ENCODE measurements around the gene HTATIP2. TPM values are rescaled to one million over a fixed set of nuclear protein-coding genes. Genes with fewer than 3 reads are reported as not detected.

The HTATIP2 gene
- 33.1 TPM for polyA plus RNA-seq (2013, experiment 1 of 2)
- 33.2 TPM for polyA plus RNA-seq (2013, experiment 2 of 2)

- 0 out of 2 replicates have a peak within 1 kb of the TSS, but pooled peaks have one; percentile 5 for H3K27ac ChIP-seq (ENCODE audit: low read depth, low read length)
- H3K9me3 ChIP-seq (ENCODE audit: insufficient read depth, low read depth, low read length) = no peaks in the 10 kb centered on the region
- peaks cover 31% of the 10 kb centered on the region for H3K27me3 ChIP-seq (ENCODE audit: insufficient read depth, low read length)
- WGBS = 6% methylated on average over 68 of the region's 68 CpGs
- H3K4me3 ChIP-seq (ENCODE audit: low read length) = peak within 1 kb of the TSS; percentile 59
- peak within 1 kb of the TSS; percentile 66 for H3K9ac ChIP-seq (ENCODE audit: low read depth, low read length)
- peaks cover 18% of the 10 kb centered on the region; the same call in 1 of the 2 replicates for H3K4me1 ChIP-seq (ENCODE audit: insufficient read depth, low read length)
- no peaks in the 10 kb centered on the region for H3K36me3 ChIP-seq (ENCODE audit: insufficient read depth, low read length)
These were observed at the start of gene HTATIP2 for GRCh38 chr11:20363500-20364340. Gene HTATIP2, plus strand, starts transcription at chr11:20363714. Its CDS starts 524 bp downstream, at chr11:20364238.

DNA sequence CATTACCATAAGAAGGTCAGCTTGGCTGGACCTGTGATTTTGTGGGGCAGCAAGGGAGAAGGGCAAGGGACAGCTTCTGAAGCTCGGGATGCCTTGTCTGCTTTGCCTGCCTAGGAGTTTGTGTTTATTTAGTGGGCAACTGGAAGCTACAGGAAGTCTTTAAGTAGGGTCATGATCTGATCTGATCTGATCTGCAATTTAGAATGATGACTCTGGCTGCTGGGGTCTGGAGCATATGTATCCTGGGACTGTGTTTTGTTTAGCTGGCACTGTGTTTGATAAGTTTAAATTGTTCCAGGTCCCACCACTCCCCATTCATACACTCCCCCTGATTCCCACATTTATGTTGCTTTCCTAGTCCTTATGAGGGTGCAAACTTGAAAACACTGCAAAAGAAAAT lies 47.7 kb upstream of the HTATIP2 start:
- Histone ChIP-seq H3K9me3 (ENCODE audit: insufficient read depth, low read depth, low read length) (no peaks in the 10 kb centered on the region), H3K36me3 (ENCODE audit: insufficient read depth, low read length) (no peaks in the 10 kb centered on the region), H3K4me3 (ENCODE audit: low read length) (no peak overlapping the region), H3K4me1 (ENCODE audit: insufficient read depth, low read length) (0 out of 2 replicates have a peak, but pooled peaks cover 12% of the 10 kb centered on the region), H3K9ac (ENCODE audit: low read depth, low read length) (no peak overlapping the region), H3K27me3 (ENCODE audit: insufficient read depth, low read length) (peaks cover 5% of the 10 kb centered on the region; the same call in 1 of the 2 replicates), H3K27ac (ENCODE audit: low read depth, low read length) (no peak overlapping the region)
- WGBS = 73% methylated on average over 1 of the region's 1 CpG

- Histone ChIP-seq H3K27me3 (ENCODE audit: insufficient read depth, low read length) (no peaks in the 10 kb centered on the region), H3K4me3 (ENCODE audit: low read length) (no peak overlapping the region), H3K9me3 (ENCODE audit: insufficient read depth, low read depth, low read length) (no peaks in the 10 kb centered on the region), H3K4me1 (ENCODE audit: insufficient read depth, low read length) (no peaks in the 10 kb centered on the region), H3K9ac (ENCODE audit: low read depth, low read length) (no peak overlapping the region), H3K36me3 (ENCODE audit: insufficient read depth, low read length) (no peaks in the 10 kb centered on the region), H3K27ac (ENCODE audit: low read depth, low read length) (no peak overlapping the region)
These were observed 42.3 kb upstream of the HTATIP2 start for GRCh38 chr11:20321177-20321576.

GRCh38 chr11:20327377-20327935 lies 36.1 kb upstream of the HTATIP2 start:
- no peaks in the 10 kb centered on the region for H3K9me3 ChIP-seq (ENCODE audit: insufficient read depth, low read depth, low read length)
- WGBS = 89% methylated on average over 7 of the region's 7 CpGs
- no peaks in the 10 kb centered on the region for H3K36me3 ChIP-seq (ENCODE audit: insufficient read depth, low read length)
- no peak overlapping the region for H3K4me3 ChIP-seq (ENCODE audit: low read length)
- no peak overlapping the region for H3K9ac ChIP-seq (ENCODE audit: low read depth, low read length)
- H3K4me1 ChIP-seq (ENCODE audit: insufficient read depth, low read length) = peaks cover 3% of the 10 kb centered on the region; the same call in 1 of the 2 replicates
- H3K27me3 ChIP-seq (ENCODE audit: insufficient read depth, low read length) = peaks cover 8% of the 10 kb centered on the region
- H3K27ac ChIP-seq (ENCODE audit: low read depth, low read length) = no peak overlapping the region

- H3K36me3 ChIP-seq (ENCODE audit: insufficient read depth, low read length) = no peaks in the 10 kb centered on the region
- H3K9me3 ChIP-seq (ENCODE audit: insufficient read depth, low read depth, low read length) = no peaks in the 10 kb centered on the region
- H3K9ac ChIP-seq (ENCODE audit: low read depth, low read length) = no peak overlapping the region
- no peak overlapping the region for H3K4me3 ChIP-seq (ENCODE audit: low read length)
- WGBS = 84% methylated on average over 1 of the region's 1 CpG
- H3K4me1 ChIP-seq (ENCODE audit: insufficient read depth, low read length) = peaks cover 5% of the 10 kb centered on the region
- H3K27ac ChIP-seq (ENCODE audit: low read depth, low read length) = no peak overlapping the region
- peaks cover 21% of the 10 kb centered on the region for H3K27me3 ChIP-seq (ENCODE audit: insufficient read depth, low read length)
These were observed 27.5 kb upstream of the HTATIP2 start for GRCh38 chr11:20336056-20336455.

DNA sequence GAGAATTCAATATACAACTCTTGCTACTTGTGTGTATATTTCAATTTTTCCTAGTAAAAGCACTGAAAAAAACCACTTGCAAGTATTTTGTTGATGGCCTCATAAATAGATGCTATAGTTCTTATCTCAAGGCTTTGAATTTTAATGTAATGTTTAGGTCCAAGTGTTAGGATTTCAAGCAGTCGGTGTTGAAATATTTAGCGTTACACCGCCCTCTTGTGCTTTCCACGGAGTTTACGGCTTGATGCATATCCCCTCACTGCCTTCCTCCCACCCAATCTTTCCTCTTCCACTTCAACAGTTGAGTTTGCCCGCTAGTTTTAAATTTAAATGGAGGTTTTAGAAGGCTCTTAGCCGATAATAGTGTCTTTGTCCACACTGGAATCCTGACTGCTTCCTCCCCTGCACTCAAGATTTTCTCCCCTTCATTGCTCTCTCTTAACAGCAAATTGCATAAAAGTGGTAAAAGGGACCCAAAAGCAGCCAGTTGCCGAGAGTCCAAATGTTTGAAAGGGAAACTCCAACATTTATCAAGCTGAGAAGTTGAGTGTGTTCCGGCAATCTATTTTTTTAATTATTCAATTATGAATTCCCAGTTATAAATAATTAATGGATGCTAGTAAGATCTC lies 25.9 kb upstream of the HTATIP2 start:
- Histone ChIP-seq H3K36me3 (ENCODE audit: insufficient read depth, low read length) (no peaks in the 10 kb centered on the region), H3K9me3 (ENCODE audit: insufficient read depth, low read depth, low read length) (no peaks in the 10 kb centered on the region), H3K9ac (ENCODE audit: low read depth, low read length) (no peak overlapping the region), H3K4me3 (ENCODE audit: low read length) (no peak overlapping the region), H3K4me1 (ENCODE audit: insufficient read depth, low read length) (peaks cover 11% of the 10 kb centered on the region), H3K27me3 (ENCODE audit: insufficient read depth, low read length) (peaks cover 16% of the 10 kb centered on the region; the same call in 1 of the 2 replicates), H3K27ac (ENCODE audit: low read depth, low read length) (no peak overlapping the region)
- WGBS = 14% methylated on average over 6 of the region's 9 CpGs

GRCh38 chr11:20342347-20343141 lies 21.0 kb upstream of the HTATIP2 start:
- 23% methylated on average over 23 of the region's 26 CpGs for WGBS
- no peaks in the 10 kb centered on the region for H3K36me3 ChIP-seq (ENCODE audit: insufficient read depth, low read length)
- peaks cover 6% of the 10 kb centered on the region for H3K27me3 ChIP-seq (ENCODE audit: insufficient read depth, low read length)
- peak overlapping the region; percentile 51; the same call in 1 of the 2 replicates for H3K9ac ChIP-seq (ENCODE audit: low read depth, low read length)
- H3K9me3 ChIP-seq (ENCODE audit: insufficient read depth, low read depth, low read length) = no peaks in the 10 kb centered on the region
- H3K4me3 ChIP-seq (ENCODE audit: low read length) = peak overlapping the region; percentile 37
- no peak overlapping the region for H3K27ac ChIP-seq (ENCODE audit: low read depth, low read length)
- H3K4me1 ChIP-seq (ENCODE audit: insufficient read depth, low read length) = peaks cover 18% of the 10 kb centered on the region

- Histone ChIP-seq H3K36me3 (ENCODE audit: insufficient read depth, low read length) (no peaks in the 10 kb centered on the region), H3K27ac (ENCODE audit: low read depth, low read length) (no peak overlapping the region), H3K27me3 (ENCODE audit: insufficient read depth, low read length) (0 out of 2 replicates have a peak, but pooled peaks cover 6% of the 10 kb centered on the region), H3K9me3 (ENCODE audit: insufficient read depth, low read depth, low read length) (no peaks in the 10 kb centered on the region), H3K4me1 (ENCODE audit: insufficient read depth, low read length) (no peaks in the 10 kb centered on the region), H3K4me3 (ENCODE audit: low read length) (no peak overlapping the region), H3K9ac (ENCODE audit: low read depth, low read length) (no peak overlapping the region)
- WGBS = 85% methylated on average over 7 of the region's 7 CpGs
These were observed 12.4 kb upstream of the HTATIP2 start for GRCh38 chr11:20351136-20351535.

GRCh38 chr11:20351751-20352262 lies 11.7 kb upstream of the HTATIP2 start:
- Histone ChIP-seq H3K27me3 (ENCODE audit: insufficient read depth, low read length) (0 out of 2 replicates have a peak, but pooled peaks cover 6% of the 10 kb centered on the region), H3K9ac (ENCODE audit: low read depth, low read length) (no peak overlapping the region), H3K4me3 (ENCODE audit: low read length) (no peak overlapping the region), H3K4me1 (ENCODE audit: insufficient read depth, low read length) (no peaks in the 10 kb centered on the region), H3K36me3 (ENCODE audit: insufficient read depth, low read length) (no peaks in the 10 kb centered on the region), H3K27ac (ENCODE audit: low read depth, low read length) (no peak overlapping the region), H3K9me3 (ENCODE audit: insufficient read depth, low read depth, low read length) (no peaks in the 10 kb centered on the region)
- 81% methylated on average over 2 of the region's 2 CpGs for WGBS

GRCh38 chr11:20353829-20354434 lies 9.6 kb upstream of the HTATIP2 start:
- H3K27me3 ChIP-seq (ENCODE audit: insufficient read depth, low read length) = 0 out of 2 replicates have a peak, but pooled peaks cover 6% of the 10 kb centered on the region

More at GRCh38 chr11:20353829-20354434, 9.6 kb upstream of the HTATIP2 start:
- no peak overlapping the region for H3K9ac ChIP-seq (ENCODE audit: low read depth, low read length)
- H3K27ac ChIP-seq (ENCODE audit: low read depth, low read length) = no peak overlapping the region
- no peaks in the 10 kb centered on the region for H3K9me3 ChIP-seq (ENCODE audit: insufficient read depth, low read depth, low read length)
- WGBS = 5% methylated on average over 5 of the region's 6 CpGs
- no peaks in the 10 kb centered on the region for H3K36me3 ChIP-seq (ENCODE audit: insufficient read depth, low read length)
- H3K4me3 ChIP-seq (ENCODE audit: low read length) = no peak overlapping the region
- no peaks in the 10 kb centered on the region for H3K4me1 ChIP-seq (ENCODE audit: insufficient read depth, low read length)
